Measurements from ENCODE around the gene PPP1R14D. TPM values are rescaled to one million over a fixed set of nuclear protein-coding genes. Genes with fewer than 3 reads are reported as not detected.
A peak's percentile ranks its signal among the peaks of the same experiment; 100 is the strongest.

The PPP1R14D gene
- total RNA-seq, 1 donor from 2014 or later = not detected

DNA sequence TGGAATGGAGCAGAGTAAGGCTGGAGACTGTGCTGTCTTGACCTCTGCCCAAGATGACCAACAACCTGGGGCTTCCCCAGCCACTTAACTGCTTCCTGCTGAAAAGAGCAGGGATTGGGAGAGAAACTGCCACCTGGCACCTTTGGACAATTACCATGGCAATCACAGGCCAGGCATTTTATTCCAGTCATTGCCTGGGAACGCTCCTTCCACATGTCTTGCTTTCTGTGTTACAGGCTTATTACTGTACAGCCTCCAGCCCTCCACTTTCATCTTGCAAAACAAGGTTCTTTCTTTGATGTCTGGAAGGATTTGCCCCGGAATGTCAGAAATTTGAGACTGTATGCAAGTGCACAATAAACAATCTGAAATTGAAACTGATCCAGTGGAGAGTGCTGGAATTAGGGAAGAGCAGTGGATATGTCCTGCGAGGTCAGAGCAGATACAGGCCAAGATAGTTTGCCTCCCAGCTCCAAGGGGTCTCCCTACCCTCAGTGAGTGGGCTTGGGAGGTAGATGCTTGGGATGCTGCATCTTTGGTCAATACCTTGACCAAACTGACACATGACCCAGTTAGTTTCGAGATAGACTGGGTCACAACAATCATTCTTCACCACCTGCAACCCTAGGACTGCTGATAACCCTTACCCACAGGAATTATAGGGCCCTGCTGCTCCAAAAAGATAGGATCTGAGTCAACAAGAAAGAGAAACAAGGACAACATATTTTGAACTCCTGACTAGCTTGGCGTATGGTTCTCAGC lies 2.7 kb downstream of the PPP1R14D start:
- H3K9me3 Mint-ChIP-seq = no peaks in the 10 kb centered on the region
- TF ChIP-seq, protein P1, sequence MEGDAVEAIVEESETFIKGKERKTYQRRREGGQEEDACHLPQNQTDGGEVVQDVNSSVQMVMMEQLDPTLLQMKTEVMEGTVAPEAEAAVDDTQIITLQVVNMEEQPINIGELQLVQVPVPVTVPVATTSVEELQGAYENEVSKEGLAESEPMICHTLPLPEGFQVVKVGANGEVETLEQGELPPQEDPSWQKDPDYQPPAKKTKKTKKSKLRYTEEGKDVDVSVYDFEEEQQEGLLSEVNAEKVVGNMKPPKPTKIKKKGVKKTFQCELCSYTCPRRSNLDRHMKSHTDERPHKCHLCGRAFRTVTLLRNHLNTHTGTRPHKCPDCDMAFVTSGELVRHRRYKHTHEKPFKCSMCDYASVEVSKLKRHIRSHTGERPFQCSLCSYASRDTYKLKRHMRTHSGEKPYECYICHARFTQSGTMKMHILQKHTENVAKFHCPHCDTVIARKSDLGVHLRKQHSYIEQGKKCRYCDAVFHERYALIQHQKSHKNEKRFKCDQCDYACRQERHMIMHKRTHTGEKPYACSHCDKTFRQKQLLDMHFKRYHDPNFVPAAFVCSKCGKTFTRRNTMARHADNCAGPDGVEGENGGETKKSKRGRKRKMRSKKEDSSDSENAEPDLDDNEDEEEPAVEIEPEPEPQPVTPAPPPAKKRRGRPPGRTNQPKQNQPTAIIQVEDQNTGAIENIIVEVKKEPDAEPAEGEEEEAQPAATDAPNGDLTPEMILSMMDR (conservative IDR thresholded peaks at IDR 0.05) = no peak

DNA sequence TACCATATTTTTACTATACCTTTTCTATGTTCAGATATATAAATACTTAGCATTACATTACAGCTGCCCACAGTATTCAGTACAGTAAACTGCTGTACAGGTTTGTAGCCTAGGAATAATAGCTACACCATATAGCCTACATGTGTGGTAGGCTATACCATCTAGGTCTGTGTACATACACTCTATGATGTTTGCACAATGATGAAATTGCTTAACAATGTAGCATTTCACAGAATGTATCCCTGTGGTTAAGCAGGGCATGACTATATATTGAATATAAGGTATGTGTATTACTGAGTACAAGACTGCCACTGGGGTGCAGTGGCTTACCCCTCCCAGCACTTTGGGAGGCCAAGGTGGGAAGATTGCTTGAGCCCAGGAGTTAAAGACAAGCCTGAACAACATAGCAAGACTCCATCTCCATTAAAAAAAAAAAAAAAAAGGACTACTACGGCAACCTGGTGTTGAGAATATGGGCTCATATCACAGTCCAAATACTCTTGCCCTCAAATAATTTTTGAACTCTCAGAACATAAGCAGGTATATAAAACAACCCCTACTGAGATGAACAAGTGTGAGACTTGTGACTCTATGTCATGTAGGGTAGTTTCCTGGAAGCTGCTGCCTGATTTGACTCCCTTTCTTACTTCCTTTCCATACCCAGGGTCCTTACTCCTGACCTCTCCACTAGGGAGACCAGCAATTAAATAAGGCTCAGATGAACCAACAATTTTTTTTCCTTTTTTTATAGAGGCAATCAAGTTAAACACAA lies 4.8 kb downstream of the PPP1R14D start:
- no peak overlapping the region for H3K27ac Mint-ChIP-seq (ENCODE audit: unreplicated experiment)
- peaks cover 13% of the 10 kb centered on the region for H3K27me3 Mint-ChIP-seq (ENCODE audit: low read depth)
- no peaks in the 10 kb centered on the region for H3K36me3 Mint-ChIP-seq (ENCODE audit: low read depth)
- H3K9me3 Mint-ChIP-seq = no peaks in the 10 kb centered on the region
- H3K4me3 Mint-ChIP-seq = no peak overlapping the region
- no peaks in the 10 kb centered on the region for H3K4me1 Mint-ChIP-seq
- TF ChIP-seq, protein P1 (conservative IDR thresholded peaks at IDR 0.05) = no peak
- DNase-seq (ENCODE audit: low read depth, low spot score) = no peak

More for the DNA sequence above, 2.7 kb downstream of the PPP1R14D start:
- Mint-ChIP-seq H3K4me1 (no peaks in the 10 kb centered on the region), H3K4me3 (no peak overlapping the region), H3K27ac (ENCODE audit: unreplicated experiment) (no peak overlapping the region), H3K36me3 (ENCODE audit: low read depth) (no peaks in the 10 kb centered on the region), H3K27me3 (ENCODE audit: low read depth) (peaks cover 13% of the 10 kb centered on the region)
- no peak for DNase-seq (ENCODE audit: low read depth, low spot score)

DNA sequence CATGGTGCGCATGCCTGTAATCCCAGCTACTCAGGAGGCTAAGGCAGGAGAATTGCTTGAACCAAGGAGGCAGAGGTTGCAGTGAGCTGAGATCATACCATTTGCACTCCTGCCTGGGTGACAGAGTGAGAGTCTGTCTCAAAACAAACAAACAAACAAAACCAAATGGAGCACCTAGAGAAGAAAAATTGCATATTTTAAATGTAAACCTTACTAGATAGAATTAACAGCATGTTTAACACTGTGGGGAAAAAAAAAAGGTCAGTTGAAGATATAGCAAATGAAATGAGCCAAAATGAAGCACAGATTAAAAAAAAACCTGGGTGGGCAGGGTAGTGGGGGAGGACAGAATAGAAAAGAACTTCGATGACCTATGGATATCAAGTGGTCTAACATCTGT lies 7.3 kb downstream of the PPP1R14D start:
- Mint-ChIP-seq H3K36me3 (ENCODE audit: low read depth) (no peaks in the 10 kb centered on the region), H3K27ac (ENCODE audit: unreplicated experiment) (no peak overlapping the region), H3K4me3 (no peak overlapping the region), H3K27me3 (ENCODE audit: low read depth) (peaks cover 5% of the 10 kb centered on the region), H3K9me3 (no peaks in the 10 kb centered on the region), H3K4me1 (no peaks in the 10 kb centered on the region)
- TF ChIP-seq, protein P1 (conservative IDR thresholded peaks at IDR 0.05) = no peak
- DNase-seq (ENCODE audit: low read depth, low spot score) = no peak

DNA sequence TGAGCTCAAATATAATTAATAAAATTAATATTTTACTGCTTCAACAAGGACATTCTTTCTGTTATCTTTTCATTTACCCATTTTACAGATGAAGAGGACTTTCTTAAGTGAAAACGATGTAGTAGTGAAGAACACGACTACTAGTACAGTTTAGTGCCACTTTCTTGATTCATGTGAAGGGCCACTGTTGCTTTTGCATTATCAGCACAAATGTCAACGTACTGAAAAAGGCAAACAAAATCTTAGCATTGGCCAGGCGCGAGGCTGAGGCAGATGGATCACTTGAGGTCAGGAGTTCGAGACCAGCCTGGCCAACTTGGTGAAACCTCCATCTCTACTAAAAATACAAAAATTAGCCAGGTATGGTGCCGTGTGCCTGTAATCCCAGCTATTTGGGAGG lies 9.5 kb downstream of the PPP1R14D start:
- H3K36me3 Mint-ChIP-seq (ENCODE audit: low read depth) = no peaks in the 10 kb centered on the region
- no peak overlapping the region for H3K27ac Mint-ChIP-seq (ENCODE audit: unreplicated experiment)
- no peak overlapping the region for H3K4me3 Mint-ChIP-seq
- DNase-seq (ENCODE audit: low read depth, low spot score) = no peak
- no peaks in the 10 kb centered on the region for H3K9me3 Mint-ChIP-seq
- peaks cover 5% of the 10 kb centered on the region for H3K27me3 Mint-ChIP-seq (ENCODE audit: low read depth)
- TF ChIP-seq, protein P1 (conservative IDR thresholded peaks at IDR 0.05) = no peak
- H3K4me1 Mint-ChIP-seq = no peaks in the 10 kb centered on the region

DNA sequence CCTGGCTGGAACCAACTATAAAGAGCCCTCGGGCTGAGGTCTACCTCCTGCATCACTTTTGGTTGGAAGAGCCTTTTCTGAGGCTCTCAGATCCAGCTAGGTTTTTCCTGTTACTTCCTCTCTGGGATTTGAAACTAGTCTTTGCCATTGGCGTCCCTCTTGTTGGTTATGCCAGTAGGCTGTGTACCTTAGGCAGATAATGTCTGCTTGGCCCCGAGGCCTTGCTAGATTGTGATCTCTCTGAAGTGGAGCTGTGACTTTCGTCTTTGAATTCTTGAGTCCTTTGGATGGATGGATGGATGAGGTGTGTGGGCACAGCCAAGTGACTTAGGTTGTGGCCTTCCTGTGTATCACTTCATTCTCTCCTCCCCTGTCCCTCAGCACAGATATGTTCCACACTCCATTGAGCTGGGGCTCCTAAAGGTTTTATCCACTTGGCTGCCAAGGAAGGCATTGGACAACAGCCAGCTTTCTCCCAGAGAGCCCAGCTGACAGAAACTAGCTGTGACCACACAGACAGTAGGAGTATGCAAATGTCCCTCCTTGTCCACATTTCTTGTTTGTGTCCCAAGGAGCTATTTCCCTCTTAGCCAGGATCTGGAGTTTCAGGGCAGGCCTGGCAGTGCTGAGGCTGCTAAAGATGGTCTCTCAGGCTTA lies 13.3 kb downstream of the PPP1R14D start:
- Mint-ChIP-seq H3K4me3 (peak overlapping the region; percentile 10), H3K27ac (ENCODE audit: unreplicated experiment) (no peak overlapping the region)
- TF ChIP-seq, protein P1 (conservative IDR thresholded peaks at IDR 0.05) = no peak

More for the DNA sequence above, 13.3 kb downstream of the PPP1R14D start:
- H3K36me3 Mint-ChIP-seq (ENCODE audit: low read depth) = no peaks in the 10 kb centered on the region
- H3K9me3 Mint-ChIP-seq = no peaks in the 10 kb centered on the region
- H3K27me3 Mint-ChIP-seq (ENCODE audit: low read depth) = peaks cover 5% of the 10 kb centered on the region
- H3K4me1 Mint-ChIP-seq = no peaks in the 10 kb centered on the region
- no peak for DNase-seq (ENCODE audit: low read depth, low spot score)

Data from neural crest cell (in vitro differentiated cells).